Osteoblast (primary cell): Measurements from ENCODE around the gene PSEN2. TPM values are rescaled to one million over a fixed set of nuclear protein-coding genes. Genes with fewer than 3 reads are reported as not detected.
"Not testable (repeated sequence)": the region's sequence is repeated elsewhere in the genome, so short reads cannot be mapped to it uniquely, and the experiment has no call there.

Experiments used
- DNase-seq: peaks from one replicate; pipeline ENCODE4 v3.0.0; 2011; ENCODE audit warnings: low spot score, mixed read lengths; ENCODE audit not compliant: insufficient read length; ENCODE audit errors: missing footprints
- H2AFZ ChIP-seq: 2 replicates; pipeline ENCODE4 v1.6.0; 2011; ENCODE audit warnings: mild to moderate bottlenecking, low read length
- H3K27ac ChIP-seq: 2 replicates; pipeline ENCODE4 v1.5.1; 2011; ENCODE audit warnings: mild to moderate bottlenecking, low read depth, low read length, moderate library complexity
- H3K27me3 ChIP-seq: 2 replicates; pipeline ENCODE4 v1.6.0; 2012; ENCODE audit warnings: mild to moderate bottlenecking, control low read depth, inconsistent platforms, low read length, moderate library complexity; ENCODE audit not compliant: insufficient read depth
- H3K36me3 ChIP-seq: 2 replicates; pipeline ENCODE4 v1.5.1; 2011; ENCODE audit warnings: mild to moderate bottlenecking, low read length, control low read depth, moderate library complexity; ENCODE audit not compliant: insufficient read depth
- H3K4me1 ChIP-seq: 2 replicates; pipeline ENCODE4 v1.5.1; 2011; ENCODE audit warnings: mild to moderate bottlenecking, low read length, control low read depth, moderate library complexity; ENCODE audit not compliant: insufficient read depth
- H3K4me2 ChIP-seq: 2 replicates; pipeline ENCODE4 v1.6.0; 2011; ENCODE audit warnings: mild to moderate bottlenecking, low read length; ENCODE audit not compliant: insufficient read depth
- H3K4me3 ChIP-seq: fragments of 200-600 bp; sonication (generic); 3 replicates; pipeline ENCODE4 v1.5.1; 2012; ENCODE audit warnings: mild to moderate bottlenecking, low read length, inconsistent platforms; ENCODE audit not compliant: insufficient read depth
- H3K79me2 ChIP-seq: 2 replicates; pipeline ENCODE4 v1.6.0; 2012; ENCODE audit warnings: mild to moderate bottlenecking, low read length, control low read depth, inconsistent platforms; ENCODE audit not compliant: insufficient read depth
- H3K9me3 ChIP-seq: 2 replicates; pipeline ENCODE4 v1.5.1; 2011; ENCODE audit warnings: low read depth, low read length, control low read depth
- H4K20me1 ChIP-seq: 2 replicates; pipeline ENCODE4 v1.6.0; 2012; ENCODE audit warnings: mild to moderate bottlenecking, low read length, control low read depth; ENCODE audit not compliant: insufficient read depth
- CTCF ChIP-seq: IDR thresholded peaks from 2 replicates; pipeline ENCODE4 v1.5.1; 2011; ENCODE audit warnings: mild to moderate bottlenecking, low read depth, low read length, moderate library complexity; ENCODE audit errors: extremely low read depth
- total RNA-seq: library from RNA; depleted of rRNA; stranded (reverse); fragments of >200 nt; gene quantifications from 2 replicates; pipeline ENCODE4 v1.2.3, GENCODE V29; 2012

The PSEN2 gene
- total RNA-seq, 1 donor: 32.9 TPM

GRCh38 chr1:226837966-226838365 is 32.5 kb upstream of the PSEN2 start:
- not testable (repeated sequence) for H4K20me1 ChIP-seq

GRCh38 chr1:226838456-226838855 is 32.0 kb upstream of the PSEN2 start:
- no peaks in the 10 kb centered on the region for H3K36me3 ChIP-seq
- no peaks in the 10 kb centered on the region for H3K79me2 ChIP-seq
- no peak overlapping the region for H2AFZ ChIP-seq
- no peaks in the 10 kb centered on the region for H3K27me3 ChIP-seq
- H3K4me3 ChIP-seq: no peak overlapping the region
- no peak for DNase-seq
- H4K20me1 ChIP-seq: no peaks in the 10 kb centered on the region
- H3K9me3 ChIP-seq: no peaks in the 10 kb centered on the region
- H3K4me2 ChIP-seq: no peak overlapping the region
- no peaks in the 10 kb centered on the region for H3K4me1 ChIP-seq
- TF ChIP-seq CTCF: no peak
- H3K27ac ChIP-seq: no peak overlapping the region

More at GRCh38 chr1:226837966-226838365, 32.5 kb upstream of the PSEN2 start:
- H3K79me2 ChIP-seq, H3K36me3 ChIP-seq, H3K4me3 ChIP-seq, H3K4me1 ChIP-seq, H2AFZ ChIP-seq, H3K27me3 ChIP-seq, DNase-seq, H3K27ac ChIP-seq, H3K4me2 ChIP-seq, H3K9me3 ChIP-seq: not testable (repeated sequence)

GRCh38 chr1:226845624-226846023 is 24.8 kb upstream of the PSEN2 start:
- Histone ChIP-seq H3K4me1 (no peaks in the 10 kb centered on the region), H3K27ac (no peak overlapping the region), H3K4me2 (no peak overlapping the region), H3K9me3 (no peaks in the 10 kb centered on the region), H3K27me3 (no peaks in the 10 kb centered on the region), H3K36me3 (no peaks in the 10 kb centered on the region), H3K4me3 (no peak overlapping the region), H4K20me1 (no peaks in the 10 kb centered on the region), H3K79me2 (no peaks in the 10 kb centered on the region), H2AFZ (no peak overlapping the region)
- DNase-seq: no peak
- no peak for TF ChIP-seq CTCF

GRCh38 chr1:226846786-226847185 is 23.6 kb upstream of the PSEN2 start:
- no peak overlapping the region for H3K4me3 ChIP-seq
- H3K4me2 ChIP-seq: no peak overlapping the region
- H3K9me3 ChIP-seq: no peaks in the 10 kb centered on the region
- no peak for TF ChIP-seq CTCF
- no peaks in the 10 kb centered on the region for H4K20me1 ChIP-seq
- no peaks in the 10 kb centered on the region for H3K79me2 ChIP-seq
- DNase-seq: no peak
- no peak overlapping the region for H2AFZ ChIP-seq
- H3K27ac ChIP-seq: no peak overlapping the region
- no peaks in the 10 kb centered on the region for H3K36me3 ChIP-seq
- no peaks in the 10 kb centered on the region for H3K4me1 ChIP-seq
- H3K27me3 ChIP-seq: no peaks in the 10 kb centered on the region

GRCh38 chr1:226854548-226854947 is 15.9 kb upstream of the PSEN2 start:
- not testable (repeated sequence) for H3K4me3 ChIP-seq, H3K9me3 ChIP-seq, H3K27ac ChIP-seq, DNase-seq, H3K4me1 ChIP-seq, H3K27me3 ChIP-seq, H3K36me3 ChIP-seq, H2AFZ ChIP-seq, H3K4me2 ChIP-seq, H3K79me2 ChIP-seq, H4K20me1 ChIP-seq
